NCI-H146 treated with DMSO at 0.1 percent for 48 hours (cell line): ENCODE data around the gene HRH1.
A peak's percentile ranks its signal among the peaks of the same experiment; 100 is the strongest.
"Not testable (repeated sequence)": the region's sequence is repeated elsewhere in the genome, so short reads cannot be mapped to it uniquely, and the experiment has no call there.

Experiments used
- DNase-seq: peaks from one replicate; lab custom pipeline; 2025; ENCODE audit not compliant: unreplicated experiment; lab: John Stamatoyannopoulos, UW

Gene HRH1

DNA sequence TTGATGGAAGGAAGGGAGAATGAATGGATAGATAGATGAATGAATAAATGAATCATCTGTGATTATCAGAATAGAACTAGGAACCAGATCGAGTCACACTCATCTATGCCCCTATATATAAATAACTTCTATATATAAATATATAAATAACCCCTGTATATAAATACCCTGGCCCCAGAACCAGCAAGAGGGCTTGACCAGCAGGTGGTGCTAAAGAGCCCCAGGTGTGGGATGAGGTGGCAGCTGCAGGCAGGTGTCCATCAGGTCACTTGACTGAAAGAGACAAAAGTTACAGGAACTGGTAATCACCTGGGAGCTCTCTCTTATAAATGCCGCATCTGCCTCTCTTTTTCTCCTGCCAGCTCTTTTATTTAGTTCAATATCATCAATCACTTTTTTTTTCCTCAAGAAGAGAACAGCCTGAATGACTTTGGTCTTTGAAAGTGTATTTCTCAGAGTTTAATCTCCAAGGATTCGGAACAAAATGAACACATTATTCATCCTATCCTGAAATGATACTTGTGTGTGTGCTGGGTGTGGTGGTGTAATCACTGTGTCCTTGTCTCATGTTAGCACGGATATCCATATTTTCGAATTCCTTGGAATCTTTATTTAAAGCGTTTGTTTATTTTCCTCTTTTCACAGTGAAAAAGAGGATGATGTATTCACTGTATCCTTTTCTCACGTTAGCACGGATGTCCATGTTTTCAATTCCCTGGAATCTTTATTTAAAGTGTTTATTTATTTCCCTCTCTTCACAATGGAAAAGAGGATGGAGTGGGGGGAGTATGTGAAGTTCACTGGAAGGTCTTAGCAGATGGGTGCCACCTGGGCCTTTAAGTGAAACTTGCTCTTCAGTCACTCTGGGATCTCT, 82.5 kb downstream of the HRH1 start:
- peak; percentile 12 for DNase-seq

DNA sequence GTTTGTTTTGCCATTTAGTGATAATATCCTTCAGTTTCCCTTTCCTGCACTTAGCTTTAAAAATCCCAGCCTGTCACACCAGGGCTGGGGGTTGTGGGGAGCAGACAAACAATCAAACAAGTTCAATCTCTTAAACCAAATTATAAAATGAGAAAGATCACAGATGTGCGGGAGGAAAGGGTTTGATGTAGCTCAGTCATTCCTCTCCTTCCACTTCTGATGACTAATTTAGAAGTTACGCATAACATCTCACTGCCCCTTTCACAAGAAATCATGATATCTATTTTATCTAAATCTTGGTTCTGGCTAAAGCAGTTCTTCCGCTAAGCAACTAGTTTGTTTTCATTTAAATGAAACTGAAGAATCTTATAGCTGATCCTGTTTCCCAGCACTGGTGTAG, 83.8 kb downstream of the HRH1 start:
- no peak for DNase-seq

DNA sequence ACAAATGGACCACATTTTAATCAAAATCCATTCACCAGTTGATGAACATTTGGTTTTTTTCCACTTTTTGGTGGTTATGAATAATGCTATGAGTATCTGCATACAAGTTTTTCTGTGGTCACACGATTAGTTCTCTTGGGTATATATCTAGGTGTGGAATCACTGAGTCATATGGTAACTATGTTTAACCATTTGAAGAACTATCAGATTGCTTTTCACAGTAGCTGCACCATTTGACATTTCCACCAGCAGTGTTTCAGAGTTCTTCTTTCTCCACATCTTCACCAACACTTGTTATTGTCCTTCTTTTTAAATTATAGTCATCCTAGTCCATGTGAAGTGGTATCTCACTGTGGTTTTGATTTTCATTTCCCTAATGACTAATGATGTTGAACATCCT, 84.6 kb downstream of the HRH1 start:
- DNase-seq = no peak

DNA sequence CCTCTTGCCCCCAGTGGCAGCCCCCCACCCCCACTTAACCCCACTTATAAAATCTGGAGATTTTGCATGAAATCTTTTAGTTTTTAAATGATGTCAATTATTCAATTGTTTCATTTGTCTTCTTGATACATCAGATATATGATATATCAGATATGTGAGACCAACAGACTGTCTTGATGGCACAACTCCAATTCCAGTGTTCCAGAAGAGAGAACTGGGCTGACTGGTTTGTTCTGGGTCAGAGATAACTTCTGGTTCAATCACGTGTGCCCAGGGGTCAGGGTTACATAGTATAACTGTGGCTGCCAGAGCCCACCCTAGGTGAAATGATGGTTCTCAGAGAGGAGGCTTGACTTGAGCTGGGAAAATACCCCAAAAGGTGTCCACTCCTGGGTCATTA, 85.5 kb downstream of the HRH1 start:
- no peak for DNase-seq

DNA sequence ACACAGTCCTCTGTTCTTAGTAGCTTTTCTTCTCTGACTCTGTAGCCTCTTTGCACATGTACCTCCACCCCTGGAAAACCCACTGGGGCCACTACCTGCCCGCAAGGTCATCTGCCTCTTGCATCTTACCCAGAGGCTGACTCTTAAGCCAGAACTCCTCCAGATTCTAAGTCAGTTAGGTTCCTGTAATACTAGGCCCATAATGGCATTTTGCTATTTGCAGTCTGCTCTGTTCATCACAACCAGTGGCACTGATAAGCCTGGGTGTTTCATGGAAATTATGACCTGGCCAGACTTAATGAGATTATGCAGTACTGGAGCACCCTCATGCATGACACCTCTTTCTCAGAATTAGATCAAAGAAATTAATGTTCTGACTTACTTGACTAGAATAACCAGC, 86.2 kb downstream of the HRH1 start:
- DNase-seq = no peak

DNA sequence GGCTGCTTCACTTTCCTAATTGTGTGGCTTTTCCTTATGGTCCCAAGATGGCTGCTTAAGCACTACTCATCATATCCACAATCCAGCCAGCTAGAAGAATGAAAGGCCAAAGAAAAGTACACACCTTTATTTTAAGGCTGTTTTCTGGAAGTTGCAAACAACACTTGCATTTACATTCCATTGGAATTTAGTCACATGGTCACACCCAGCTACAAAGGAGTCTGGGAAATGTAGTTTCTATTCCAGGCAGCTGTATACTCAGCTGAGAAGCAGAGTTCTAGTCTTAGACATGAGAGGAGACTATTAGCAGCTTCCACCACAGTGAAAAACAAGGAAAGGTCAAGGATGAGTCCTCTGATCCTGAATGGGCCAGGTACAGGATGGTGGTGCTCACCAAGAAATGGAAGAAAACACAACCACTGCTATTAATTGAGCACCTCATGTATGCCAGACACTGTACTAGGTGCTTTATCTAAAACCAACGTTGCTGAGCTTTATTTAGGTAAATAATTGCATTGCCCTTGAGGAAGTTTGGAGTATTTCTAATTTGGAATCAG, 89.9 kb downstream of the HRH1 start:
- no peak for DNase-seq

DNA sequence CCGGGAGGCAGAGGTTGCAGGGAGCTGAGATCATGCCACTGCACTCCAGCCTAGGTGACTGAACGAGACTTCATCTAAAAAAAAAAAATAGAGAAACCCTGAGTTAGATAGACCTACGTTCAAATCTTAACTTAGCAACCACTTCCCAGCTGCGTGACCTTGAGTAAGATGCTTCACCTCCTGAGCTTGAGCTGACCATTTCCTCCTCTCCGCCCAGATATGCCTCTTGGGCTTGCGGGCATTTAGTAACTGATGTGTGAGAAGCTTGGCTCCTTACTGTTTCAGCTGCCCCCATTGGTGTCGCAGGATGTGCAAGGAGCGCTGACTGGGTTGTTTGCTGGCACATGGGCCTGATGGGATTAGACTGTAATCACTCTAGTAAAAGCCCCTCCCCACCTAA, 91.0 kb downstream of the HRH1 start:
- DNase-seq = no peak

DNA sequence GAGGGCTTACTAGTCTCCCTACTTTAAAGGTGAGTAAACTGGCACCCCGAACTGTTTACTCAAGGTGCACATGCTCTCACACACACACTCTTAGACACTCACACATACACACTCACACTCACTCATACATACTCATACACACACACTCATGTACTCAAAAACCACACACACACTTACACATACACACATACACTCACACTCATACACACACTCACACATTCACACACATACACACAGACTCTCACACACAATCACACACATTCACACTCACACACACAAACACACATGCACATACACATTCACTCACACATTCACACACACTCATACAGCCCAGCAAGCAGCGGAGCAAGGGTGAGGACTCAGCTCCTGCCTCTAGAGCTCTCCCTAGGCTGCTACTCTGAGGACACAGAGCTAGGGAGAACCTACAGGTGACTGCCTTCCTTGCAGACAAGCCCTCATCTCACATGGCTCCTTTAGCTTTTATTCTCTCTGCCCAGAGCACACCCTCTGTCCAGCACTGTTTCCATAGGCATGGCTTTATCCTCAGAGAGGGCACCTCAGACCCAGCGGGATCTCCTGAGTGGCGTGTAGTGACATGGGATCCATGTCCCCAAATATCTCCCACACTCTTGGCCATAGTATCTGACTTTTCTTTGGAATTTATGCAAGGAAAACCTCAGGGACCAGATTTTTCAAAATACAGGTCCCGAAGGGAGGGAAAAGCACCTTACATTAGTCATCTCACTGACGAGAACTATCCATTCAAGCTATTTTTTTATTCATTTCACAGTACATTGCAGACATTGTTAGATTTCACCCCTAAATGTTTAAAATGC, 91.8 kb downstream of the HRH1 start:
- DNase-seq = no peak

DNA sequence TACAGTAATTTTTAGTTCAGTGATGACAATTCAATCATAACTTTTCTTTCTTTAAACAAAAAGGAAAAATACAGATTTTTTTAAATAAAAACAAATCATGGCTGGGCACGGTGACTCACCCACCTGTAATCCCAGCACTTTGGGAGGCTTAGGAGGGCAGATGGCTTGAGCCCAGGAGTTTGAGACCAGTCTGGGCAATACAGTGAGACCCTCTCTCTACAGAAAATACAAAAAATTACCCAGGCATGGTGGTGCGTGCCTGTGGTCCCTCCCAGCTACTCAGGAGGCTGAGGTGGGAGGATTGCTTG, 92.3 kb downstream of the HRH1 start:
- DNase-seq = no peak

DNA sequence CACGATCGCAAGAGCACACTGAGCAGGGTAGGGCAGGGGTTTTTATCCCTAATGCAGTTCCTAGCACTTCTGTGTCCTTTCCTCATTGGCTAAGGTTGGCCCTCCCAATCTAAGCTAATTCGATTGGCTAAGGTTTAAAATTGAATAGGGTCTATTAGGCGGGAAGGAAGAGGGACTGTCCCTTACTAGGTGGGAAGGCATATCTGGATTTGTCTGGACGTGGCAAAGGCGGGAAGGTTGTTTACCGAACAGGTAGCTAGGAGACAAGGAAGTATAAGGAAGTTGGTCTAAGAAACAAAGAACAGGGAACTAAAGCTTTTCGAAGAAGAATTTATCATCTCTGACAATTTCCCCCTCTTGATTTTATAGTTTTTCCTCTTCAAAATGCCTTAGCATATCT, 93.1 kb downstream of the HRH1 start:
- DNase-seq = no peak

DNA sequence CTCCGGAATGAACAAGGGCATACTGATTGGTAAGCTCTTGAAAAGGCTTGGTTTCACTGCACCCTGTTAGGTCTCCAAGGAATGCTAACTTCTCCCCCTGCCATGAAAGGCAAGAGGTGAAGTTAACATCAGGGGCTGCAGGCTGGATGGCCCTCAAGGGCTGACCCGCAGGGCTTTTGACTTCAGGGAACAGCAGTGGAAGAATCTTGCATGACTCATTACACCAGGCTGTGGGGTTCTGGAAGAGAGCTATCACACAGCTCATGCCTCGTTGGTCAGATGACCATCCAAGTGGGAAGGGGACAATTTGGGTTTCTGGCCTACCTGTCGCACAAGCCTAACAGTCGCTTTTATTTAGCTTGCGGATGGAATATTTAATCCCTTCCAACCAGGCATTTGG, 94.3 kb downstream of the HRH1 start:
- no peak for DNase-seq

DNA sequence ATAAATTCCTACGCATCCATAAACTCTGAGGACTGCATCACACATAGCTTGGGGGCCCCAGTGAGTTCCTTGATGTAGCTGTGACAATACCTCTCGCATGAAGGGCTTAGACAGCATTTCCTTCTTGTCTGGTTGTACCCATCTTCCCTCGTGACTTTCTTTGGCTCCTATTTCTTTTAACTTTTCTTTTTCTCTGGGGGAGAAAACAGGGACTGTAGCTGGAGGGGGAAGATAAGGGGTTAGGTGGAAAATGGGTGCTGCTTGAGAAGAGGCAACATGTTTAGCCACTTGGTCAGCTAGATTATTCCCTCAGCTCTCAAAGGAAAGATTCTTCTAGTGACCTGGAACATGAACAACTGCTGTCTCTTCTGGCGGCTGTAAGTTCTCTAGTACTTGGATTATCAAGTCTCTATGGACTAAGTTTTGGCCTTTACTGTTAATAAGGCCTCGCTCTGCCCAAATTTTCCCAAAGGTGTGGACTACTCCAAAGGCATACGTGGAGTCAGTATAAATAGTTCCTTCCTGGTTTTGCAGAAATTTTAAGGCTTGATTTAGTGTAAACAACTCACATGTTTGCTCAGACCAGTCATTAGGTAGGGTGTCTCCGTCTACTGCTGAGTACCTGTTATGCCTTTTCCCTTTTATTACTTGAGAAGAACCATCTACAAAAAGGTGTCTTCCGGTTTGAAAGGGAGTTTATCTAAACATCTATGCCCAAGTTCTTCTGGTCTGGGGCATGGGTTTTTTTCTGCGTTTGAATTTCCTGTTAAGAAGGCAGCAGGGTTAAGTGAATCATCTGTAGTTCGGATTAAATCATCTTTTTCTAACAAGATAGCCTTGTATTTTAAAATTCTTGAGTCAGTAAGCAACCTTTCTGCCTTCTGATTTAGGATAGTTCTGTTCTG, 96.9 kb downstream of the HRH1 start:
- DNase-seq = no peak

DNA sequence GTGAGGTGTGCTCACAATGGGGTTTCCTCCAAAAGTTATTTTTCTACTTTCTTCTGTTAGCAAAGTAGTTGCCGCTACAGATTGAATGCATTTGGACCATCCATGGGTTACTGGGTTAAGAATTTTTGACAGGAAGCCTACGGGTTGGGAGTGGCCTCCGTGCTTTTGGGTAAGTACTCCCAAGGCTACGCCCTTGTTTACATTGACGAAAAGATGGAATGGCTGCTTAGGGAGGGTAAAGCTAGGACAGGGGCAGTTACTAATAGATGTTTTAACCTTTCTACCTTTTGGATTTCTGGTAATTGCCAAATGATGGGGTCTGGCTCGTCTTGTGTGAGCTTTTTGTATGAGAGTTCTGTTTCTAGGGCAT, 97.5 kb downstream of the HRH1 start:
- DNase-seq = no peak

DNA sequence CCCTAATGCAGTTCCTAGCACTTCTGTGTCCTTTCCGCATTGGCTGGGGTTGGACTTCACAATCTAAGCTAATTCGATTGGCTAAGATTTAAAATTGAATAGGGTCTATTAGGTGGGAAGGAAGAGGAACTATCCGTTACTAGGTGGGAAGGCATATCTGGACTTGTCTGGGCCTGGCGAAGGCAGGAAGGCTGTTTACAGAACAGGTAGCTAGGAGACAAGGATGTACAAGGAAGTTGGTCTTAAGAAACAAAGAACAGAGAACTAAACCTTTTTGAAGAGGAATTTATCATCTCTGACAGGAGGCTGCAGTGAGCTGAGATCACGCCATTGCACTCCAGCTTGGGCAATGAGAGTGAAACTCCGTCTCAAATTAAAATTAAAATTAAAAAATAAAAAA, 100.6 kb downstream of the HRH1 start:
- DNase-seq = no peak

DNA sequence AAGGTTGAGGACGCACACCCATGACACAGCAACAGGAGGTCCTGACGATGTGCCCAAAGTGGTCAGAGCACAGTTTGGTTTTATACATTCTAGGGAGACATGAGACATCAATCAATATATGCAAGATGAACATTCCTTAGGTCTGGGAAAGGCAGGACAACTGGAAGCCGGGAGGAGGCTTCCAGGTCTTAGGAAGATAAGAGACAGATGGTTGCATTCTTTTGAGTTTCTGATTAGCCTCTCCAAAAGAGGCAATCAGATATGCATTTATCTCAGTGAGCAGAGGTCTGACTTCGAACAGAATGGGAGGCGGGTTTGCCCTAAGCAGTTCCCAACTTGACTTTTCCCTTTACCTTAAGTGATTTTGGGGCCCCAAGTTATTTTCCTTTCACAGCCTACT, 101.2 kb downstream of the HRH1 start:
- DNase-seq = not testable (repeated sequence)

DNA sequence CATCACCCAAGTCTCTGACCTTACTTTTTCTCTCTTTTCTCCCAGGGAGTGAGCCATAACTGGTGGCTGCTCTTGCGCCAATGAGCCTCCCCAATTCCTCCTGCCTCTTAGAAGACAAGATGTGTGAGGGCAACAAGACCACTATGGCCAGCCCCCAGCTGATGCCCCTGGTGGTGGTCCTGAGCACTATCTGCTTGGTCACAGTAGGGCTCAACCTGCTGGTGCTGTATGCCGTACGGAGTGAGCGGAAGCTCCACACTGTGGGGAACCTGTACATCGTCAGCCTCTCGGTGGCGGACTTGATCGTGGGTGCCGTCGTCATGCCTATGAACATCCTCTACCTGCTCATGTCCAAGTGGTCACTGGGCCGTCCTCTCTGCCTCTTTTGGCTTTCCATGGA, 104.7 kb downstream of the HRH1 start:
- no peak for DNase-seq

DNA sequence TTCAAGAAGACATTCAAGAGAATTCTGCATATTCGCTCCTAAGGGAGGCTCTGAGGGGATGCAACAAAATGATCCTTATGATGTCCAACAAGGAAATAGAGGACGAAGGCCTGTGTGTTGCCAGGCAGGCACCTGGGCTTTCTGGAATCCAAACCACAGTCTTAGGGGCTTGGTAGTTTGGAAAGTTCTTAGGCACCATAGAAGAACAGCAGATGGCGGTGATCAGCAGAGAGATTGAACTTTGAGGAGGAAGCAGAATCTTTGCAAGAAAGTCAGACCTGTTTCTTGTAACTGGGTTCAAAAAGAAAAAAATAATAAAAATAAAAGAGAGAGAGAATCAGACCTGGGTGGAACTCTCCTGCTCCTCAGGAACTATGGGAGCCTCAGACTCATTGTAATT, 106.2 kb downstream of the HRH1 start:
- DNase-seq = no peak

DNA sequence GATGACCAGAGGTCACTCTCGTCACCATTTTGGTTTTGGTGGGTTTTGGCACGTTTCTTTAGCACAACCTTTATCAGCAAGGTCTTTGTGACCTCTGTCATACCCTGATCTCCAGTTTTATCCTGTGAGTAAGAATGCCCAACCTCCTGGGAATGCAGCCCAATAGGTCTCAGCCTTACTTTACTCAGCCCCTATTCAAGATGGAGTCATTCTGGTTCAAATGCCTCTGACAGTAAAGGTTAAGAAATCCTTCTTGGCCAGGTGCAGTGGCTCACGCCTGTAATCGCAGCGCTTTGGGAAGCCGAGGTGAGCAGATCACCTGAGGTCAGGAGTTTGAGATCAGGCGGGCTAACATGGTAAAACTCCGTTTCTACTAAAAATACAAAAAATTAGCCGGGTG, 114.7 kb downstream of the HRH1 start:
- no peak for DNase-seq

DNA sequence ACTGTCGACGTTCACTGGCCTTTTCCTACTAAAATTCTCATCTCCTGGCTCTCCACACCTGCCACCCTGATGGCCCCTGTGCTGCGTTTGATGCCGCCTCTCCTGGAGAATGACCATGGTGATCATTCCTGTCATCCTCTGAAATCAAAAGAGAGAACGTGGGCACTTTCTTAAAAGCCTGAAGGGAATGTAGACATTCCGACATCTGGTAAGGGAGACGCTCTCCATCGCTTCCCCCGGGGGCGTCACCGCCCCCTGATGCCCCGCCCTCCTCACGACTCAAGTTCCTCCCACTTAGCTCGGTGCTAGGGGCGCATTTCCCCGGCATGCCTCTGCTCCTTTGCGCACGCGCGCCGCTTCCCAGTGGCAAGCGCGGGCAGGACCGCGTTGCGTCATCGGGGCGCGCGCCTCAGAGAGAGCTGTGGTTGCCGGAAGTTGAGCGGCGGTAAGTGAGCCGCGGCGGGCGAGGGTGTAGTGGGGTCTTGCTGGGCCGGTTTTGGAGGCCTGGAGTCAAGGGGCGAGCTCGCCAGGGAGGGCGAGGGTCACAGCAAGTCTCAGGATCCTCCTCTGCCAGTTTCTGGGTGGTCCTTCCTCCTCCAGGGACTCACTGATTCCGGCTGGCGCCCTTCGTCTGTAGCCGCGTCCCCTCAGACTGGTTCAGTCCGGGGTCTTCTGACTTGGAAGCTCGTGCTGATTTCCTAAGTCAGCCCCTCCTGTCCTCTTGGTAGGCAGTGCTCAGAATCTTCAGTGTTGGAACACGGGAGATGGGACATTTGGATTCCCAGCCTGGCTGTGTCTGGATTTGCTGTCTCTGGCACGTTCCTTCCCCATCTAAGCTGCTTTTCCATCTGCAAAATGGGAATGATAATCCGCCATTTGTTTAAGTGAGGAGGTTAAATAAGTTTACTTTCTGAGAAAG, 118.0 kb downstream of the HRH1 start, which contains the start of gene ATG7:
ATG7 (plus strand) TSS at position 412 of the 919 bp plus-strand sequence. CDS start 26,299 bp downstream, outside the sequence.
- DNase-seq = peak; percentile 82
